Gastrocnemius medialis (tissue), 4 donors: Measurements from ENCODE around the gene CHRM4. TPM values are rescaled to one million over a fixed set of nuclear protein-coding genes. Genes with fewer than 3 reads are reported as not detected.

Experiments
- ATAC-seq, 2 donors: fragments of 150-250 bp; one replicate each; pipeline ENCODE4 v1.9.1; 2016
- DNase-seq, 2 donors: peaks; one replicate each; pipeline ENCODE4 v3.0.0-alpha.2; 2019
- H3K27ac ChIP-seq, 4 donors: fragments of 200-600 bp; sonication (generic); 1 replicate in 1 of 4; 2 replicates in 3 of 4; pipeline ENCODE4 v1.5.1; 2016 to 2018; ENCODE audit warnings: mild to moderate bottlenecking in 2 of 4, moderate library complexity in 1 of 4
- H3K27me3 ChIP-seq, 3 donors: fragments of 200-600 bp; sonication (generic) in 2 of 3; 1 replicate in 1 of 3; 2 replicates in 2 of 3; pipeline versions ENCODE4 v1.5.1 to v1.6.0; 2016 to 2019; ENCODE audit warnings: mild to moderate bottlenecking in 1 of 3, moderate library complexity in 1 of 3
- H3K36me3 ChIP-seq, 2 donors: fragments of 200-600 bp; sonication (generic) in 1 of 2; one replicate each; pipeline ENCODE4 v1.5.1; 2017 to 2018
- H3K4me1 ChIP-seq, 2 donors: fragments of 200-600 bp; sonication (generic) in 1 of 2; one replicate each; pipeline ENCODE4 v1.5.1; 2016 to 2017; ENCODE audit warnings: mild to moderate bottlenecking in 2 of 2
- H3K4me3 ChIP-seq, 4 donors: fragments of 200-600 bp; sonication (generic) in 3 of 4; 1 replicate in 1 of 4; 2 replicates in 3 of 4; pipeline ENCODE4 v1.5.1; 2016 to 2019; ENCODE audit warnings: mild to moderate bottlenecking in 2 of 4
- H3K9me3 ChIP-seq, 3 donors: fragments of 200-600 bp; sonication (generic) in 2 of 3; 1 replicate in 1 of 3; 2 replicates in 2 of 3; pipeline ENCODE4 v1.5.1; 2016 to 2019
- POLR2A ChIP-seq, 2 donors: fragments of 450-650 bp; IDR thresholded peaks; one replicate each; pipeline ENCODE4 v1.6.1; 2017; ENCODE audit warnings: antibody characterized with exemption in 2 of 2, mild to moderate bottlenecking in 2 of 2, moderate library complexity in 2 of 2
- in situ Hi-C, 4 donors: fragments of 200-750 bp; cut with MboI; loops; one replicate each; pipeline versions ENCODE4 v1.15.0 to v1.8.0; 2017; ENCODE audit warnings: low sequenced_read_pairs in 4 of 4
- intact Hi-C: fragments of 100-400 bp; cut with DNase I; formaldehyde crosslinking; loops from one replicate; pipeline ENCODE4 v1.15.1; 2023; ENCODE audit warnings: low total_unique reads
- total RNA-seq, 4 donors: library from RNA; depleted of rRNA; stranded (reverse); fragments of >200 nt; gene quantifications; one replicate each; pipeline versions ENCODE4 v1.1.0 to v1.2.3, GENCODE V29; 2016
- TF ChIP-seq, protein P1 (sequence below), 5 experiments: fragments of 450-650 bp in 3 of 5; fragments of 200-600 bp in 2 of 5; sonication (generic) in 2 of 5; IDR thresholded peaks in 4 of 5; conservative IDR thresholded peaks in 1 of 5; 1 replicate in 4 of 5; 2 replicates in 1 of 5; pipeline ENCODE4 v1.5.1; 2016 to 2019; ENCODE audit warnings: antibody characterized with exemption in 5 of 5, mild to moderate bottlenecking in 3 of 5, moderate library complexity in 3 of 5

CHRM4 gene
- total RNA-seq, 4 donors from 2014 or later, result not detected

DNA sequence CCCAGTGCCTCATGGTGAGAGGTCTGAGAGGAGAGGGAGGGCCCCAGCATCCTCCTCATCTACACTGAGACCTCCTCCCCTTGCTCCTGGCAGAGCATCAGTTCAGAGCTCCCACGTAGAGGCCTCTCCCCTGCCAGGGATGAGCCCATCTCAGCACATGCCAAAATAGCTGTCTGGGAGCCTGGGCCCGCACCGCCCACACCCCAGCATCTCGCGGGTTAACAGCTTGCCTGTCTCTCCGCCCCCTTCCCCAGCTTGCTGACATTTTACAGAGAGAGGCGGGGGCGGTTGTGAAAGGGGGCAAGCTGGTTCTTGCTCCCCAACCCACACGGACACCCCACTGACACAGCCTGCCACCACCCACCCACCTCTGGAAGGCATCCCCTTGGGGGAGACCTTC is 37.9 kb downstream of the CHRM4 start:
- no peak for ATAC-seq
- peak overlapping the region in 2 of 4 donors; percentile 35 to 79 for H3K27ac ChIP-seq
- peaks cover 17 to 22% of the 10 kb centered on the region in 2 donors for H3K4me1 ChIP-seq

DNA sequence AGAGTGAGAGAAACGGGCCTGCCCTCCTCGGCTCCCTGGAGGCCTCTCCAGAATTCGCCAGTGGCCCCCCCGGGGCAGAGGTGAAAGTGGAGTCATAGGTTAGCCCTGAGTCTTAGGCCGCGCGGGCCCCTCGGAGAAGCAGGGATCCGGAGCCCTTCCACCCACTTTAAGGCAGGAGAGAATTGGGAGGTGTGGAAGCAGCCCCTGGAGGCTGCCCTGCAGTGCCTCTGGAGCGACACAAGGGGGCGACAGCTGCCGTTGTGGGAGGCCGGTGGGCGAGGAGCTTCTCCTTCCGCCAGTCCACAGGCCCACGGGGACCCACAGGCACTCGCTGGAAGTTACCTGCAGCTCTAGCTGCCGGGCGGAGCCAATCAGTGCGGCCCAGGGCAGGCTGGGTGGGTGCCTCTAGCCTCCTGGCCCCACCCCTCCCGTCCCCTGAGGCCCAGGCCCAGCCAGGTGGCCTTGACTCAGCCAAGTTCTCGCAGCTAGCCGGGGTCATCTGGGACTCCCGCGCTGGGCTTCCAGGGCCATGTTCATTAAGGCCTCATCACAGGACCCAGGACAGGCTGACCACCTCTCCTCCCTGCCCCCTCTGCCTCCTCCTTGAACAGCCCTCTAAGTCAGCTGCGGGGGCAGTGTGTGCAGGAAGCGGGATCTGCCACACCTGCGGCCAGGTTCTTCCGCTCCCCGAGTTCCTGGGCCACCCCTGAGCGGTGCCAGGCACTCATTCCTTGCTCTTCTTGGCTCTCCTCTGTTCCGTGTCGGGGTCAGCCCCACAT is 39.3 kb downstream of the CHRM4 start:
- Histone ChIP-seq H3K9me3 (no peaks in the 10 kb centered on the region), H3K4me3 (peak overlapping the region; percentile 32 to 46 (median 38)), H3K36me3 (no peaks in the 10 kb centered on the region), H3K27me3 (no peaks in the 10 kb centered on the region), H3K4me1 (peaks cover 23 to 31% of the 10 kb centered on the region in 2 donors), H3K27ac (peak overlapping the region; percentile 68 to 79 (median 74))
- DNase-seq (peak; percentile 46 to 76), ATAC-seq (peak; percentile 59 to 75)
- in situ Hi-C loops (no loop called here), intact Hi-C loops (loop anchor here (1.0 kb wide), 1 partner anchor 15 kb away; no protein-coding TSS in a partner anchor)
- TF ChIP-seq, protein P1, sequence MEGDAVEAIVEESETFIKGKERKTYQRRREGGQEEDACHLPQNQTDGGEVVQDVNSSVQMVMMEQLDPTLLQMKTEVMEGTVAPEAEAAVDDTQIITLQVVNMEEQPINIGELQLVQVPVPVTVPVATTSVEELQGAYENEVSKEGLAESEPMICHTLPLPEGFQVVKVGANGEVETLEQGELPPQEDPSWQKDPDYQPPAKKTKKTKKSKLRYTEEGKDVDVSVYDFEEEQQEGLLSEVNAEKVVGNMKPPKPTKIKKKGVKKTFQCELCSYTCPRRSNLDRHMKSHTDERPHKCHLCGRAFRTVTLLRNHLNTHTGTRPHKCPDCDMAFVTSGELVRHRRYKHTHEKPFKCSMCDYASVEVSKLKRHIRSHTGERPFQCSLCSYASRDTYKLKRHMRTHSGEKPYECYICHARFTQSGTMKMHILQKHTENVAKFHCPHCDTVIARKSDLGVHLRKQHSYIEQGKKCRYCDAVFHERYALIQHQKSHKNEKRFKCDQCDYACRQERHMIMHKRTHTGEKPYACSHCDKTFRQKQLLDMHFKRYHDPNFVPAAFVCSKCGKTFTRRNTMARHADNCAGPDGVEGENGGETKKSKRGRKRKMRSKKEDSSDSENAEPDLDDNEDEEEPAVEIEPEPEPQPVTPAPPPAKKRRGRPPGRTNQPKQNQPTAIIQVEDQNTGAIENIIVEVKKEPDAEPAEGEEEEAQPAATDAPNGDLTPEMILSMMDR (IDR thresholded peaks at IDR 0.05 in 4 of 5, conservative IDR thresholded peaks at IDR 0.05 in 1 of 5), result peak; percentile 95 to 99 (median 99)
- no peak for TF ChIP-seq POLR2A (IDR thresholded peaks at IDR 0.05)

More for the DNA sequence above, 37.9 kb downstream of the CHRM4 start:
- no peak overlapping the region for H3K4me3 ChIP-seq
- no peak for TF ChIP-seq POLR2A (IDR thresholded peaks at IDR 0.05)
- TF ChIP-seq, protein P1 (IDR thresholded peaks at IDR 0.05 in 4 of 5, conservative IDR thresholded peaks at IDR 0.05 in 1 of 5), result no peak
- intact Hi-C loops (no loop called here), in situ Hi-C loops (no loop called here)
- H3K27me3 ChIP-seq, result no peaks in the 10 kb centered on the region
- no peak for DNase-seq
- H3K36me3 ChIP-seq, result no peaks in the 10 kb centered on the region
- H3K9me3 ChIP-seq, result no peaks in the 10 kb centered on the region

DNA sequence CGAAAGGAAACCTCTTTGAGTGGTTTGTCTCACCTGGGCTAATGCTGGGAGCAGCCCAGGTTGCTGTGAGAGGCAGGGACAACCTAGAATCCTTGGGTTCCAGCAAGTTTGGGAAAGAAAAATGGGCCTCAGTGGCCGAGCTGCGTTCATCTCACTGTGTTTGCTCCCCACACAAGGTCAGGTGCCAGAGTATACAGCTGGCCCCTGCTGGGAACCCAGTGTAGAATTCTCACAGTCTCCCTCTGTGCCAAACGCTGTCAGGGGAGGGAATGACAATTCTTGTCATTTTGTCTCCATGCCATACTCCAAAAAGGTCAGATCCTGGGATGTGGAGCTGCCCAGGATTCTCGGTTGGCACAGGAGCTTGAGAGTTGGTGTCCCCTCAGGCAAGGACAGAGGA is 40.0 kb downstream of the CHRM4 start:
- no peaks in the 10 kb centered on the region for H3K36me3 ChIP-seq
- DNase-seq (no peak), ATAC-seq (no peak)
- H3K27me3 ChIP-seq, result no peaks in the 10 kb centered on the region
- TF ChIP-seq, protein P1 (IDR thresholded peaks at IDR 0.05 in 4 of 5, conservative IDR thresholded peaks at IDR 0.05 in 1 of 5), result no peak
- TF ChIP-seq POLR2A (IDR thresholded peaks at IDR 0.05), result no peak
- peak overlapping the region; percentile 68 to 79 (median 74) for H3K27ac ChIP-seq
- in situ Hi-C loops, result no loop called here
- intact Hi-C loops, result loop anchor here (1.0 kb wide), 1 partner anchor 16 kb away; no protein-coding TSS in a partner anchor
- no peak overlapping the region for H3K4me3 ChIP-seq
- H3K9me3 ChIP-seq, result no peaks in the 10 kb centered on the region
- H3K4me1 ChIP-seq, result peaks cover 23 to 35% of the 10 kb centered on the region in 2 donors

DNA sequence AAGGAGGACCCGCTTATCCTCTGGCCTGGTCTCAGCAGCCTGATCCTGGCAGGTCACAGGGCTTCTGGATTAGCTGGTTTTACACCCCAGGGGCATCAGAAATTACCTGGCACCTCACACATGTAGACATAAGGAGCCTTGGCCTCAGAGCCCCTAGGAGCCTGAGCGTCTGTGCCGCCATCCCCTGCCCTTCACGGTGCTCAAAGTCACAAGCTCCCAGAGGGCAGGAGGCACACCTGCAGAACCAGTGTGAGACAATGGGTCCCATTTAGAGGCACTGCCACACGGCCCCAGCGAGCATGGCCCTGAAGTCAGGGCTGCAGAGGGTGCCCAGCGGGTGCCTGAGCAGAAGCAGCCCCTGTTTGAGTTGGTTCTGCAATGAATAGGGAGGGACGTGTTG is 40.4 kb downstream of the CHRM4 start:
- ATAC-seq (no peak), DNase-seq (no peak)
- in situ Hi-C loops, result no loop called here
- H3K4me1 ChIP-seq, result peaks cover 23 to 37% of the 10 kb centered on the region in 2 donors
- intact Hi-C loops, result no loop called here
- no peak overlapping the region for H3K4me3 ChIP-seq
- TF ChIP-seq, protein P1 (IDR thresholded peaks at IDR 0.05 in 4 of 5, conservative IDR thresholded peaks at IDR 0.05 in 1 of 5), result no peak
- no peak for TF ChIP-seq POLR2A (IDR thresholded peaks at IDR 0.05)
- H3K27ac ChIP-seq, result peak overlapping the region in 3 of 4 donors; percentile 71 to 79 (median 77)
- H3K36me3 ChIP-seq, result no peaks in the 10 kb centered on the region
- H3K9me3 ChIP-seq, result no peaks in the 10 kb centered on the region
- H3K27me3 ChIP-seq, result no peaks in the 10 kb centered on the region
